ENCODE data around the gene PLAGL2.
"Not testable (repeated sequence)": the region's sequence is repeated elsewhere in the genome, so short reads cannot be mapped to it uniquely, and the experiment has no call there.

PLAGL2 gene

DNA sequence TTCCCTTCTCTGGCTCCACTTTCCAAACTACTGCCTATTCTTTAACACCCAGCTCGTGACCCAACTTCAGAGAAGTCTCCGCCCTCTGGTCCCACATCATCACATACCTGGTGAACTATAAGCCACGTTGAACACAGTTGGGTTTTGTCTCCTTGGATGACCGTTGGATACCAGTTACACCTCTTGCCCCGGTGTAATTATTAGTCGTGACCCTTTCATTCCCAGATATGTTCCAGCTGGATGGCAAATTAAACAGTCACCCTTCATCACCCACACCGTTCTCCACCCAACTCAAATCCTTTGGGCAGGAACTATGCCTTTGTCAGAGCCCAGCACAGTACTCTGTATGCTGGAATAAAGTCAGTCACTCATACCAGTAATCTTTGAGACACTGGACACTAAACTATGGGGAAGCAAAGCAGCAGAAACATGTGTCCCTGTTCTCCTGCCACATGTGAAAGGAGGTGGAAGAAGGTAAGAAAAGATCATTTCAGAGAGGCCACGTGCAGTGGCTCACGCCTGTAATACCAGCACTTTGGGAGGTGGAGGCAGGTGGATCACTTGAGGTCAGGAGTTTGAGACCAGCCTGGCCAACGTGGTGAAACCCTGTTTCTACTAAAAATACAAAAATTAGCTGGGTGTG is 22.5 kb downstream of the PLAGL2 start:
- TF ChIP-seq, protein P1, sequence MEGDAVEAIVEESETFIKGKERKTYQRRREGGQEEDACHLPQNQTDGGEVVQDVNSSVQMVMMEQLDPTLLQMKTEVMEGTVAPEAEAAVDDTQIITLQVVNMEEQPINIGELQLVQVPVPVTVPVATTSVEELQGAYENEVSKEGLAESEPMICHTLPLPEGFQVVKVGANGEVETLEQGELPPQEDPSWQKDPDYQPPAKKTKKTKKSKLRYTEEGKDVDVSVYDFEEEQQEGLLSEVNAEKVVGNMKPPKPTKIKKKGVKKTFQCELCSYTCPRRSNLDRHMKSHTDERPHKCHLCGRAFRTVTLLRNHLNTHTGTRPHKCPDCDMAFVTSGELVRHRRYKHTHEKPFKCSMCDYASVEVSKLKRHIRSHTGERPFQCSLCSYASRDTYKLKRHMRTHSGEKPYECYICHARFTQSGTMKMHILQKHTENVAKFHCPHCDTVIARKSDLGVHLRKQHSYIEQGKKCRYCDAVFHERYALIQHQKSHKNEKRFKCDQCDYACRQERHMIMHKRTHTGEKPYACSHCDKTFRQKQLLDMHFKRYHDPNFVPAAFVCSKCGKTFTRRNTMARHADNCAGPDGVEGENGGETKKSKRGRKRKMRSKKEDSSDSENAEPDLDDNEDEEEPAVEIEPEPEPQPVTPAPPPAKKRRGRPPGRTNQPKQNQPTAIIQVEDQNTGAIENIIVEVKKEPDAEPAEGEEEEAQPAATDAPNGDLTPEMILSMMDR (IDR thresholded peaks at IDR 0.05; ENCODE audit: low read depth, low read length), result no peak
- no peak for DNase-seq (ENCODE audit: extremely low read depth, low read depth)

DNA sequence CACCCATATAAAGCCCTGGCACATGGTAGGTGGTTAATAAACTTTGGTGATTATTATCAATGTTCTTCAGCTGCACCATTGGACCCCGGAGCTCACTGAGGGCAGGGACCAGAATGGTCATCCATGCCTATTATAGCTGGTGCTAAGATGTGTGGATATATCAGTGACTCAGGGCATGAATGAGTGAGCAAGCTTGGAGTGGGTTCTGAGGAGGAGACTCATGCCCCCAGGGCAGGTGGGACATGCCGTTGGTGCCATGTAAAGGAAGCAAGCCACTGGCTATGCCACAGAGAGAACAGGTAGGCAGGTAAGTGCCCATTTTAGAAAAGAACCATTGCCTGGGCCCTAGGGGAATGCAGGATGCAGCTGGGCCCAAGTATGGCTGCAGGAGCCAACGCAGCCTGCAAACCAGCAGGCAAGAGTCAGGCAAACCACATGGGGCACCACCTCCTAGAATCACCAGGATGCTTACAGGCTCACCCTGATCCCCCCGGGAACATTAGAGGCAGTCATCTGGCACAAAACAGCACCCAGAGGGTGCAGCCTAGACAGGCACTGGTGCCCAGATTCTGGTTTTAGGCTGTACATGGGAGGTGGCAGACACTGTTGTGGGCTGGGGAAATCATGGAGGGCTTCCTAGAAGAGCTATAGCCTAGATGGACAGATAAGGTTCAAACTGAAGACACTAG is 23.5 kb downstream of the PLAGL2 start:
- TF ChIP-seq, protein P1 (IDR thresholded peaks at IDR 0.05; ENCODE audit: low read depth, low read length), result no peak
- DNase-seq (ENCODE audit: extremely low read depth, low read depth), result no peak

DNA sequence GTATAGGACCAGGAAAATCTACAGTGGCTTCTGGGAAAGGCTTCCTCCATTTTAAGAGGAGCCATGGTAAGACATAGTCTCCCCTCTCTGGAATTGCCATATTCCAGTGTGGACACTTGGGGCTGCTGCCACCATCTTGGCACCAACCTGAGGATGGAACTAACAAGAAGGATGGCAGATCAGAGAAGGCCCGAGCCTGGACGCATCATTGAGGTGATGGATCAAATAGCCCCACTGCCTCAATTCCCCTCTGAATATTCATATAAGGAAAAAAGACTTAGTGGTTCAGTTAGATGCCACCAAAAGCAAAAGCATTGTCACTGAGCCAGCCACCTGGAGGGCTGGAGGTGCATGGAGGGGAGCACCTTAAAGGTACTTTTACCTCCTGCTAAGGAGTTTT is 25.9 kb downstream of the PLAGL2 start:
- no peak for DNase-seq (ENCODE audit: extremely low read depth, low read depth)
- TF ChIP-seq, protein P1 (IDR thresholded peaks at IDR 0.05; ENCODE audit: low read depth, low read length), result no peak

DNA sequence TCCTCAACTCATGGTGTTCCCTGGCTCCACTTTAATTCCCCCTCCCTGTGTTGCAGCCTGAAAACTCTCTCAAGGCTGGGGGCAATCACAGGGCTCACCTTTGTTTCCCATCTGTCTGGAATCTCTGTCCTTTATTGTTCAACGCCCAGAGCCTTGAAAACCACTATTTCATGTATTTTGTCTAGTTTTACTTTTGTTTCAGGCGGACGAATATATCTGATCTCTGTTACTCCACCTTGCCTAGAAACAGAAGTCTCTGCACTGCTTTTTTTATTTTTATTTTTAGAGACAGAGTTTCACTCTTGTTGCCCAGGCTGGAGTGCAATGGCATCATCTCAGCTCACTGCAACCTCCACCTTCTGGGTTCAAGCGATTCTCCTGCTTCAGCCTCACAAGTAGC is 27.6 kb downstream of the PLAGL2 start:
- TF ChIP-seq, protein P1 (IDR thresholded peaks at IDR 0.05; ENCODE audit: low read depth, low read length), result no peak
- no peak for DNase-seq (ENCODE audit: extremely low read depth, low read depth)

DNA sequence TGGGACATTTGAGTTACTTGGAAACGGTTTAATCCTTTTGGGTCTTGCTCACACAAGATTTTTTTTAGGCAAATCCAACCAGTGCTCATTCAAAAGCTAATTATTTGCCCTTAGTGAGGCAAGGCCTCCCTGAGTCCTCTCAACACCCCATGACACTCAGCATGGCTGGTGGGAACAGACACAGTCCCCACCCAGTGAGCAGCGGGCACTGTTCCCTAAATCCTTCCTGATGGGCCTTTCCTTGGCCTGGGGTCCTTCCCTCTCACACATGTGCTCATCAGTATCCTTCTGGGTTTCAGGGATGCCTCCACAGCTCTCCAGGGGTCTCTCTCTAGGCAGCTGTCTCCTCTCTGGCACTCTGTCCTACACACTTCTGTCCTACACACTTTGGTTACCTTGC is 28.0 kb downstream of the PLAGL2 start:
- TF ChIP-seq, protein P1 (IDR thresholded peaks at IDR 0.05; ENCODE audit: low read depth, low read length), result no peak
- no peak for DNase-seq (ENCODE audit: extremely low read depth, low read depth)

DNA sequence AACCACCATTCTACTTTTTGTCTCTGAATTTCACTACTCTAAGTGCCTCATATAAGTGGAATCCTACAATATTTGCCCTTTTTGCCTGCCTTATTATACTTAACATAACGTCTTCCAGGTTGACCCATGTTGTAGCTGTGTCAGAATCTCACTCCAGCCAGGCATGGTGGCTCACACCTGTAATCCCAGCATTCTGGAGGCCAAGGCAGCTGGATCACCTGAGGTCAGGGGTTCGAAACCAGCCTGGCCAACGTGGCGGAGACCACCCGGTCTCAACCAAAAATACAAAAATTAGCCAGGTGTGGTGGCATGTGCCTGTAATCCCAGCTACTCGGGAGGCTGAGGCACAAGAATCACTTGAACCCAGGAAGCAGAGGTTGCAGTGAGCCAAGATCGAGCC is 29.8 kb downstream of the PLAGL2 start:
- not testable (repeated sequence) for DNase-seq (ENCODE audit: extremely low read depth, low read depth)

DNA sequence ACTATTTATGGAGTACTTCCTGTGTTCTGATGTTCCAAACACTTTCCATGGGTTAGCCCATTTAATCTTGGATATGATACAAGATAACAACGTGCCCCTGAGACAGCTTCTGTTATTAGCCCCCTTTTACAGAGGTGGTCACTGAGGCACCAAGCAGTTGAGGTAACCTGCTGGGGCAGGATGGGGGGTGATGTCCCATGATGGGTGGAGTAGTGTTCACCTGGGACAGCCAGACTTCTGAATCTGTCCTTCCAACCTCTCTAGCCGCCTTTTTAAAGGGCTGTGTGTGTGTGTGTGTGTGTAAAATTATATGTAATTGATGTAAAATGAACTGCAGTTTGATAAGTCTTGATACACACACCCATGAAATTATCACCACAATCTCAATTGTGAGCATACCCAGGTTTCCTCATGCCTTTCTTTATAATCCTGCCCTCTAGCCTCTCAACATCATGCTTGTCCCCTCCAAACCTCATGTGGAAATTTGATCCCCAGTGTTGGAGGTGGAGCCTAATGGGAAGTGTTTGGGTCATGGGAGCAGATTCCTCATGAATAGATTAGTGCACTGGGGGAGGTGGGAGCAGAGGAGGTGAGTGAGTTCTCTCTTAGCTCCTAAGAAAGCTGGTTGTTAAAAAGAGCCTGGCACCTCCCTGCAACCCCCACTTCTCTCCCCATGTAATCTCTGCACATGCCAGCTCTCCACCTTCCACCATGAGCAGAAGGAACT is 39.2 kb downstream of the PLAGL2 start:
- TF ChIP-seq, protein P1 (IDR thresholded peaks at IDR 0.05; ENCODE audit: low read depth, low read length), result no peak
- DNase-seq (ENCODE audit: extremely low read depth, low read depth), result no peak
